PFSK-1 (cell line): ENCODE results near the gene TAS2R60.

Experiments used
- FOXP2 ChIP-seq: optimal IDR thresholded peaks from 2 replicates; pipeline ENCODE3; 2011; ENCODE audit warnings: borderline replicate concordance, control low read depth, inconsistent platforms; ENCODE audit not compliant: insufficient read depth; ENCODE audit errors: extremely low read length, extremely low read depth
- POLR2AphosphoS5 ChIP-seq: IDR thresholded peaks from 2 replicates; pipeline ENCODE4 v1.6.1; 2012; ENCODE audit warnings: low read depth, mild to moderate bottlenecking, control low read depth, low read length, moderate library complexity
- REST ChIP-seq, 2 experiments: IDR thresholded peaks; 2 replicates each; pipeline versions ENCODE4 v1.6.1 to v1.8.0; 2011 to 2012; ENCODE audit warnings: low read depth in 2 of 2, low read length in 2 of 2, control low read depth in 1 of 2, inconsistent platforms in 1 of 2, mild to moderate bottlenecking in 1 of 2, moderate library complexity in 1 of 2; ENCODE audit not compliant: insufficient read depth in 1 of 2
- SIN3A ChIP-seq: IDR thresholded peaks from 2 replicates; pipeline ENCODE4 v1.6.1; 2012; ENCODE audit warnings: mild to moderate bottlenecking, low read length, moderate library complexity, borderline replicate concordance; ENCODE audit not compliant: insufficient read depth
- TAF1 ChIP-seq: IDR thresholded peaks from 2 replicates; pipeline ENCODE4 v1.6.1; 2012; ENCODE audit warnings: low read length, control low read depth, borderline replicate concordance; ENCODE audit not compliant: insufficient read depth

TAS2R60 gene

GRCh38 chr7:143462045-143462444, 18.8 kb downstream of the TAS2R60 start:
- no peak for TF ChIP-seq POLR2AphosphoS5
- TF ChIP-seq TAF1: no peak
- TF ChIP-seq FOXP2: no peak
- no peak for TF ChIP-seq SIN3A
- TF ChIP-seq REST (IDR thresholded peaks at IDR 0.05; ENCODE audit: insufficient read depth in 1 of 2, low read depth in 2 of 2, low read length in 2 of 2): no peak

GRCh38 chr7:143463556-143463955, 20.3 kb downstream of the TAS2R60 start:
- no peak for TF ChIP-seq SIN3A
- no peak for TF ChIP-seq REST (IDR thresholded peaks at IDR 0.05; ENCODE audit: insufficient read depth in 1 of 2, low read depth in 2 of 2, low read length in 2 of 2)

- TF ChIP-seq FOXP2: no peak
- TF ChIP-seq REST (IDR thresholded peaks at IDR 0.05; ENCODE audit: insufficient read depth in 1 of 2, low read depth in 2 of 2, low read length in 2 of 2): no peak
- TF ChIP-seq SIN3A: no peak
- TF ChIP-seq POLR2AphosphoS5: no peak
- TF ChIP-seq TAF1: no peak
Measured at GRCh38 chr7:143463957-143464356, 20.7 kb downstream of the TAS2R60 start.

GRCh38 chr7:143467724-143468123, 24.5 kb downstream of the TAS2R60 start:
- TF ChIP-seq TAF1 (no peak), REST (IDR thresholded peaks at IDR 0.05; ENCODE audit: insufficient read depth in 1 of 2, low read depth in 2 of 2, low read length in 2 of 2) (no peak), FOXP2 (no peak), POLR2AphosphoS5 (no peak), SIN3A (no peak)

- no peak for TF ChIP-seq FOXP2
- no peak for TF ChIP-seq TAF1
- no peak for TF ChIP-seq SIN3A
- no peak for TF ChIP-seq POLR2AphosphoS5
- TF ChIP-seq REST (IDR thresholded peaks at IDR 0.05; ENCODE audit: insufficient read depth in 1 of 2, low read depth in 2 of 2, low read length in 2 of 2): no peak
Measured at GRCh38 chr7:143477501-143478150, 34.4 kb downstream of the TAS2R60 start, which contains the start of gene TAS2R41. Gene TAS2R41, plus strand, starts transcription at chr7:143477873. Its CDS starts 0 bp downstream, at chr7:143477873.
